Calu3 (cell line): ENCODE measurements around the gene SLC35B3. TPM values are rescaled to one million over a fixed set of nuclear protein-coding genes. Genes with fewer than 3 reads are reported as not detected.
A peak's percentile ranks its signal among the peaks of the same experiment; 100 is the strongest.

Source experiments
- BruUV-seq: library from RNA; stranded (reverse); fragments of 400-500 nt; replicated peaks from 2 replicates; lab custom pipeline; 2021; lab: Mats Ljungman, UMichigan
- CTCF ChIA-PET: fragments of 300-600 bp; sonication (Branson Sonifier 250); formaldehyde crosslinking; loops from one replicate; lab custom pipeline; 2022; ENCODE audit warnings: antibody characterized with exemption; lab: Charles Lee
- DNase-seq: peaks from one replicate; pipeline ENCODE4 v3.0.0; 2022
- H3K27ac Mint-ChIP-seq: one replicate; pipeline ENCODE4 v1.8.0; 2022; ENCODE audit warnings: mixed read lengths; ENCODE audit not compliant: unreplicated experiment
- H3K27me3 Mint-ChIP-seq: one replicate; pipeline ENCODE4 v1.8.0; 2022; ENCODE audit warnings: mixed read lengths; ENCODE audit not compliant: unreplicated experiment
- H3K36me3 Mint-ChIP-seq: one replicate; pipeline ENCODE4 v1.8.0; 2022; ENCODE audit warnings: mild to moderate bottlenecking, moderate library complexity, mixed read lengths; ENCODE audit not compliant: insufficient read depth, unreplicated experiment
- H3K4me1 Mint-ChIP-seq: one replicate; pipeline ENCODE4 v1.8.0; 2022; ENCODE audit warnings: mild to moderate bottlenecking, low read depth, mixed read lengths; ENCODE audit not compliant: unreplicated experiment
- H3K4me3 Mint-ChIP-seq: one replicate; pipeline ENCODE4 v1.8.0; 2022; ENCODE audit warnings: mild to moderate bottlenecking, low read depth, moderate library complexity, mixed read lengths; ENCODE audit not compliant: unreplicated experiment
- H3K9me3 Mint-ChIP-seq: one replicate; pipeline ENCODE4 v1.8.0; 2022; ENCODE audit warnings: low read depth, mixed read lengths; ENCODE audit not compliant: unreplicated experiment
- CTCF ChIP-seq: fragments of 200-600 bp; IDR thresholded peaks from one replicate; pipeline ENCODE4 v1.8.0; 2022; ENCODE audit warnings: antibody characterized with exemption; ENCODE audit not compliant: unreplicated experiment
- intact Hi-C: fragments of 100-400 bp; cut with micrococcal nuclease; formaldehyde crosslinking; loops from one replicate; pipeline ENCODE4 v1.10.0; 2022; ENCODE audit not compliant: unreplicated experiment
- total RNA-seq: library from RNA; stranded (reverse); gene quantifications from 2 replicates; pipeline ENCODE4 v1.2.3, GENCODE V29; 2022

Gene SLC35B3
- total RNA-seq, 1 experiment from 2014 or later: 11.0 TPM

GRCh38 chr6:8437813-8438212 is 2.5 kb upstream of the SLC35B3 start:
- Mint-ChIP-seq H3K36me3 (peaks cover 15% of the 10 kb centered on the region), H3K9me3 (no peaks in the 10 kb centered on the region), H3K4me3 (no peak overlapping the region), H3K27me3 (no peaks in the 10 kb centered on the region), H3K4me1 (peaks cover 9% of the 10 kb centered on the region), H3K27ac (no peak overlapping the region)
- no peak for DNase-seq
- BruUV-seq: no TSS peak
- intact Hi-C loops: no loop called here
- TF ChIP-seq CTCF: no peak
- CTCF ChIA-PET: no interaction called here

DNA sequence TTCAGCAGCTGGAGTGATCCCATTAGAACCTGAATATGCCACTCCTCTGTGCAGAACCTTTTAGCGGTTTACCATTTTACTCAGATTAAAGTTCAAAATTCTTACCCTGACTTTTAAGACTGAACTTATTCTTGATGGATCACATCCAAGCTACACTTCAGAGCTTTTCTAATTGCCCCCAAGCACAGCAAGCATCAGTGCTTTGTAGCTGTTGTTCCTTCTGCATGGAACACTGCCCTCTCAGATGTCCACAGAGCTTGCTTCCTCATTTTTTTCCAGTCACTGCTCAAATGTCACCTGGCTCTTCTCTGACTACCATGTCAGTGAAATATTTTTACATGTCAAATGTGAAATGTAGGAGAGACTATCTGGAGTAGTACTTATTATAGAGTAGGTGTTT is 1.6 kb upstream of the SLC35B3 start:
- no TSS peak for BruUV-seq
- no peak overlapping the region for H3K27ac Mint-ChIP-seq
- H3K27me3 Mint-ChIP-seq: no peaks in the 10 kb centered on the region
- H3K4me1 Mint-ChIP-seq: peaks cover 12% of the 10 kb centered on the region
- CTCF ChIA-PET: no interaction called here
- no peak for TF ChIP-seq CTCF
- H3K36me3 Mint-ChIP-seq: peaks cover 15% of the 10 kb centered on the region
- no peak for DNase-seq
- H3K4me3 Mint-ChIP-seq: no peak overlapping the region
- H3K9me3 Mint-ChIP-seq: no peaks in the 10 kb centered on the region
- intact Hi-C loops: no loop called here

- intact Hi-C loops: no loop called here
- H3K4me3 Mint-ChIP-seq: peak overlapping the region; percentile 99
- TF ChIP-seq CTCF: no peak
- peak overlapping the region; percentile 97 for H3K27ac Mint-ChIP-seq
- TSS peak; percentile 89 for BruUV-seq
- no peaks in the 10 kb centered on the region for H3K27me3 Mint-ChIP-seq
- peaks cover 17% of the 10 kb centered on the region for H3K4me1 Mint-ChIP-seq
- H3K9me3 Mint-ChIP-seq: no peaks in the 10 kb centered on the region
- DNase-seq: no peak
- H3K36me3 Mint-ChIP-seq: peaks cover 15% of the 10 kb centered on the region
- CTCF ChIA-PET: no interaction called here
Observed at GRCh38 chr6:8435845-8436168, 462 bp upstream of the SLC35B3 start.

GRCh38 chr6:8434727-8435092 is 635 bp downstream of the SLC35B3 start:
- H3K4me3 Mint-ChIP-seq: peak overlapping the region; percentile 99
- peak overlapping the region; percentile 97 for H3K27ac Mint-ChIP-seq
- no peaks in the 10 kb centered on the region for H3K9me3 Mint-ChIP-seq
- peaks cover 17% of the 10 kb centered on the region for H3K4me1 Mint-ChIP-seq
- peaks cover 15% of the 10 kb centered on the region for H3K36me3 Mint-ChIP-seq
- no peak for TF ChIP-seq CTCF
- CTCF ChIA-PET: no interaction called here
- H3K27me3 Mint-ChIP-seq: no peaks in the 10 kb centered on the region
- BruUV-seq: no TSS peak
- no peak for DNase-seq
- intact Hi-C loops: no loop called here
